ENCODE results near the gene STIL.

The STIL gene

DNA sequence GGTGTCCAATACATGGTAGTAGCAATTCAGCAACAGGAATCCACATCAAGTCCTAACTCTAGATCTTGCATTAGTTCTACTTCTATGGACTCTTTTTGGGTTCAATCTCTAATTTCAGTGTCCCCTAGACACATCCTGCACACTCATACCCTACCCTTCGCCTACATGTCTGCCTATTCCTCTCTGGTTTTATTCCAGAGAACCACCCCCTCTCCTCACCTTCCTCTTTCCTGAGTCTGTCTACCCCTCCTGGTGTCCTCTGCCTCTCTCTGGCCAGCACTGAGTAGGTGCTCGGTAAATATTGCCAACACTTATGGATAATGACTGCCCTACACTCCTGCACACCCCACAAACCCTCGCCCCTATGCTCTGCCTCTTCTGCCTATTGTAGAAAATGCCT lies 91.5 kb downstream of the STIL start:
- Mint-ChIP-seq H3K4me3 (no peak overlapping the region), H3K36me3 (ENCODE audit: low read depth) (no peaks in the 10 kb centered on the region), H3K9me3 (no peaks in the 10 kb centered on the region), H3K27me3 (ENCODE audit: low read depth) (peaks cover 45% of the 10 kb centered on the region), H3K4me1 (peaks cover 7% of the 10 kb centered on the region), H3K27ac (no peak overlapping the region)
- TF ChIP-seq, protein P1, sequence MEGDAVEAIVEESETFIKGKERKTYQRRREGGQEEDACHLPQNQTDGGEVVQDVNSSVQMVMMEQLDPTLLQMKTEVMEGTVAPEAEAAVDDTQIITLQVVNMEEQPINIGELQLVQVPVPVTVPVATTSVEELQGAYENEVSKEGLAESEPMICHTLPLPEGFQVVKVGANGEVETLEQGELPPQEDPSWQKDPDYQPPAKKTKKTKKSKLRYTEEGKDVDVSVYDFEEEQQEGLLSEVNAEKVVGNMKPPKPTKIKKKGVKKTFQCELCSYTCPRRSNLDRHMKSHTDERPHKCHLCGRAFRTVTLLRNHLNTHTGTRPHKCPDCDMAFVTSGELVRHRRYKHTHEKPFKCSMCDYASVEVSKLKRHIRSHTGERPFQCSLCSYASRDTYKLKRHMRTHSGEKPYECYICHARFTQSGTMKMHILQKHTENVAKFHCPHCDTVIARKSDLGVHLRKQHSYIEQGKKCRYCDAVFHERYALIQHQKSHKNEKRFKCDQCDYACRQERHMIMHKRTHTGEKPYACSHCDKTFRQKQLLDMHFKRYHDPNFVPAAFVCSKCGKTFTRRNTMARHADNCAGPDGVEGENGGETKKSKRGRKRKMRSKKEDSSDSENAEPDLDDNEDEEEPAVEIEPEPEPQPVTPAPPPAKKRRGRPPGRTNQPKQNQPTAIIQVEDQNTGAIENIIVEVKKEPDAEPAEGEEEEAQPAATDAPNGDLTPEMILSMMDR (IDR thresholded peaks at IDR 0.05; ENCODE audit: unreplicated experiment in 3 of 3): no peak

DNA sequence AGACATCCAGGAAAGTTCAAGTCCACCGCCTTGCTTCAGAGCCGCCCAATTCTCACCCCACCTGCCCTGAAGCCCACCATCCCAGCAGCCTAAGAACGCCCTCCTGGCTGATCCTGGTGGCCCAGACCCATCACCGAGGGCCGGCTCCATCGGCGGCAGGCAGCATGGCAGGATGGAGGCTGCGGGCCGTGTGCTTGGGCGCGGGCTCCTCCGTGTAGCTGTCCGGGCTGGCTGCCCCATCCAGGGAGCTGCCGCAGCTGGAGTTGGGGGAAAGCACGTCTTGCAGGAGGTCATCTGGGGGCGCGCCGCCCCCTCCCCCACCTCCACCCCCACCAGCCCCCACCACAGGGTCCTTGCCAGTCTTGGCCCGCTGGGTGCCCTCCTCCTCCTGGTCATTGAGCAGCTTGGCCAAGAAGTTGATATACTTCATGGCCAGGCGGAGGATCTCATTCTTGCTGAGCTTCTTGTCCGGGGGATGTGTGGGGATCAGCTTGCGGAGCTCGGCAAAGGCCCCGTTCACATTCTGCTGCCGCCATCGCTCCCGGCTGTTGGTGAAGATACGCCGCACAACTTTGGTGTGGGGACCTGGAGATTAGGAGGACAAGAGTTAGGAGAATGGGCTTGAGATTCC lies 94.2 kb downstream of the STIL start:
- H3K27me3 Mint-ChIP-seq (ENCODE audit: low read depth): peaks cover 31% of the 10 kb centered on the region
- no peaks in the 10 kb centered on the region for H3K9me3 Mint-ChIP-seq
- H3K4me1 Mint-ChIP-seq: no peaks in the 10 kb centered on the region
- no peak overlapping the region for H3K27ac Mint-ChIP-seq
- TF ChIP-seq, protein P1 (IDR thresholded peaks at IDR 0.05; ENCODE audit: unreplicated experiment in 3 of 3): no peak
- no peak overlapping the region for H3K4me3 Mint-ChIP-seq
- no peaks in the 10 kb centered on the region for H3K36me3 Mint-ChIP-seq (ENCODE audit: low read depth)

- Mint-ChIP-seq H3K27ac (no peak overlapping the region), H3K9me3 (no peaks in the 10 kb centered on the region), H3K27me3 (ENCODE audit: low read depth) (peaks cover 31% of the 10 kb centered on the region), H3K36me3 (ENCODE audit: low read depth) (no peaks in the 10 kb centered on the region), H3K4me1 (no peaks in the 10 kb centered on the region), H3K4me3 (no peak overlapping the region)
- TF ChIP-seq, protein P1 (IDR thresholded peaks at IDR 0.05; ENCODE audit: unreplicated experiment in 3 of 3): no peak
Measured at GRCh38 chr1:47219001-47219400, 94.9 kb downstream of the STIL start.

DNA sequence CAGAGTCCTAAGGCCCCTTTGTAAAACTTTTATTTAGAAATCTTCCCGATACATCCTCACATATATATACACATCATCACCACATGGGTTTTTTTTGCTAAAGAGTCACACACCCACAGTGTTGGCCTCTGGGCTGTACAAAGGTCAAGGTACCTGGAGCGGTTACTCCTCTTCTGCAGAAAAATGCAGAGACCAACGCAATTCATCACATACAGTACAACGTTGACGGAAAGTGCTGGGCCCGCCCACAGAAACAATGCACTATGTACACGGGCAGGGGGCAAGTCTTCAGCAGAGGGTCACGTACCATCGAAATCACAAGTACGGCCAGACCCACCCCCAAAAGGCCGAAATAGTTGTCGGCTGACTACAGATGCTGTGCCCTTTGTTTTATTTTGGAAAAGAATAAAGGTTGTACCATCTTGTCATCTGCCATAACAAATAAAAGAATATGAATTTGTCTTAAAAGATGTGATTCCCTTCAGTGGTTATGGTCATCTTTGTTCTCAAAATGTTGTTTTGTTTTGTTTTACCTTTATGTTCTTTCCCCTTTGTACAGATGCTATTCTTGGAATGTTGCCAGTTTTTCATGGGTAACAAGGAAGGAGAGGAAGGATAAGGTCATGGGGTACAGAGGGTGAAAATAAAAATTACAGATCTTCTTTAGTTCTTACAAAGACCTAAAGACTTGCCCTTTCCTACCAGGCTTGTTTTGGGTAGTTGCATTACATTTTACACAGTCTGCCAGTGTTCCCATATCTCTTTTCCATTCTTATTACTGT lies 97.5 kb downstream of the STIL start:
- Mint-ChIP-seq H3K4me1 (no peaks in the 10 kb centered on the region), H3K4me3 (no peak overlapping the region), H3K27me3 (ENCODE audit: low read depth) (peaks cover 31% of the 10 kb centered on the region), H3K27ac (no peak overlapping the region), H3K9me3 (no peaks in the 10 kb centered on the region), H3K36me3 (ENCODE audit: low read depth) (no peaks in the 10 kb centered on the region)
- TF ChIP-seq, protein P1 (IDR thresholded peaks at IDR 0.05; ENCODE audit: unreplicated experiment in 3 of 3): no peak

DNA sequence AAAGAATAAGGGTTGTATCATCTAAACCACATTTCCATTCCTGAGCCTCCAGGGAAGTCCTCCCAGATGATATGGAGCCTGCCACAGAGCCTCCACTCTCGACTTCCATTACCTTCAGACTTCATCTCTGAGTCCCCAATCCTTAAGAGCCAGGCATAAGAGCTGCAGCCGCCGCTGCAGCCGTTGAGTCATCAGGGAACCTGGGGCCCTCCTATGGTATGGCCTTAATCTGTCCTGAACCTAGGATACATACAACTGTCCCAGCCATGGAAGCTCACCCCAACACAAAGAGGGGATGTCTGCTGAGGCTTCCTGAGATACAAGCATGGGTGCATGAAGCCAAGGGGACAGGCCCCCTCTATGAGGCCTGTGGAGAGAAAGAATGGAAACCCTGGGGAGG lies 98.2 kb downstream of the STIL start:
- no peaks in the 10 kb centered on the region for H3K4me1 Mint-ChIP-seq
- no peak overlapping the region for H3K27ac Mint-ChIP-seq
- no peak overlapping the region for H3K4me3 Mint-ChIP-seq
- no peaks in the 10 kb centered on the region for H3K36me3 Mint-ChIP-seq (ENCODE audit: low read depth)
- no peaks in the 10 kb centered on the region for H3K9me3 Mint-ChIP-seq
- TF ChIP-seq, protein P1 (IDR thresholded peaks at IDR 0.05; ENCODE audit: unreplicated experiment in 3 of 3): no peak
- peaks cover 31% of the 10 kb centered on the region for H3K27me3 Mint-ChIP-seq (ENCODE audit: low read depth)

- Mint-ChIP-seq H3K36me3 (ENCODE audit: low read depth) (no peaks in the 10 kb centered on the region), H3K4me1 (no peaks in the 10 kb centered on the region), H3K9me3 (no peaks in the 10 kb centered on the region), H3K27me3 (ENCODE audit: low read depth) (peaks cover 35% of the 10 kb centered on the region), H3K27ac (no peak overlapping the region), H3K4me3 (no peak overlapping the region)
- TF ChIP-seq, protein P1 (IDR thresholded peaks at IDR 0.05; ENCODE audit: unreplicated experiment in 3 of 3): no peak
Measured at GRCh38 chr1:47214549-47214948, 99.4 kb downstream of the STIL start.
